ENCODE results near the gene NUDCD3.

NUDCD3 gene

GRCh38 chr7:44496385-44496784 lies 5.9 kb upstream of the NUDCD3 start:
- no peaks in the 10 kb centered on the region for H3K36me3 ChIP-seq (replicated peaks; ENCODE audit: insufficient read depth, low read length)
- H3K4me1 ChIP-seq (ENCODE audit: low read length), result peaks cover 1% of the 10 kb centered on the region; the same call in 1 of the 2 replicates
- H4K20me1 ChIP-seq (ENCODE audit: insufficient read depth, low read length), result no peaks in the 10 kb centered on the region
- TF ChIP-seq CTCF (IDR thresholded peaks at IDR 0.05; ENCODE audit: low read length) (no peak), EZH2 (optimal IDR thresholded peaks at IDR 0.05; ENCODE audit: low read depth, low read length) (no peak), EZH2phosphoT487 (IDR thresholded peaks at IDR 0.05; ENCODE audit: low read length) (no peak)
- H3K27ac ChIP-seq (ENCODE audit: low read length), result no peak overlapping the region
- no peak overlapping the region for H3K4me3 ChIP-seq (ENCODE audit: low read length)
- H3K79me2 ChIP-seq (ENCODE audit: low read length), result no peaks in the 10 kb centered on the region
- no peaks in the 10 kb centered on the region for H3F3A ChIP-seq (ENCODE audit: insufficient read depth, low read length)
- H3K9ac ChIP-seq (ENCODE audit: low read length), result no peak overlapping the region
- no peaks in the 10 kb centered on the region for H3K9me2 ChIP-seq (replicated peaks; ENCODE audit: insufficient read depth, low read length)
- no peak for DNase-seq
- H3K4me2 ChIP-seq (ENCODE audit: low read depth, low read length), result no peak overlapping the region
- no peaks in the 10 kb centered on the region for H3K9me3 ChIP-seq (replicated peaks; ENCODE audit: insufficient read depth, low read length)
- no peak overlapping the region for H2AFZ ChIP-seq (ENCODE audit: low read length)
- H3K27me3 ChIP-seq (replicated peaks; ENCODE audit: insufficient read depth, low read length), result no peaks in the 10 kb centered on the region

GRCh38 chr7:44494960-44495359 lies 4.5 kb upstream of the NUDCD3 start:
- no peak overlapping the region for H3K9ac ChIP-seq (ENCODE audit: low read length)
- no peak overlapping the region for H3K4me3 ChIP-seq (ENCODE audit: low read length)
- TF ChIP-seq CTCF (IDR thresholded peaks at IDR 0.05; ENCODE audit: low read length) (no peak), EZH2 (optimal IDR thresholded peaks at IDR 0.05; ENCODE audit: low read depth, low read length) (no peak)
- no peak overlapping the region for H2AFZ ChIP-seq (ENCODE audit: low read length)
- no peak for DNase-seq
- peaks cover 5% of the 10 kb centered on the region; the same call in 1 of the 2 replicates for H3K4me1 ChIP-seq (ENCODE audit: low read length)
- H3K27me3 ChIP-seq (replicated peaks; ENCODE audit: insufficient read depth, low read length), result no peaks in the 10 kb centered on the region
- no peaks in the 10 kb centered on the region for H3F3A ChIP-seq (ENCODE audit: insufficient read depth, low read length)
- H3K4me2 ChIP-seq (ENCODE audit: low read depth, low read length), result no peak overlapping the region
- H3K9me2 ChIP-seq (replicated peaks; ENCODE audit: insufficient read depth, low read length), result no peaks in the 10 kb centered on the region
- no peaks in the 10 kb centered on the region for H3K9me3 ChIP-seq (replicated peaks; ENCODE audit: insufficient read depth, low read length)
- no peaks in the 10 kb centered on the region for H3K36me3 ChIP-seq (replicated peaks; ENCODE audit: insufficient read depth, low read length)
- H3K27ac ChIP-seq (ENCODE audit: low read length), result no peak overlapping the region
- no peaks in the 10 kb centered on the region for H4K20me1 ChIP-seq (ENCODE audit: insufficient read depth, low read length)
- peaks cover 3% of the 10 kb centered on the region for H3K79me2 ChIP-seq (ENCODE audit: low read length)

GRCh38 chr7:44491229-44491628 lies 771 bp upstream of the NUDCD3 start:
- Histone ChIP-seq H3K4me2 (ENCODE audit: low read depth, low read length) (peak overlapping the region; percentile 63), H3K79me2 (ENCODE audit: low read length) (peaks cover 41% of the 10 kb centered on the region), H3K27me3 (replicated peaks; ENCODE audit: insufficient read depth, low read length) (no peaks in the 10 kb centered on the region), H3K4me1 (ENCODE audit: low read length) (peaks cover 15% of the 10 kb centered on the region), H3K9ac (ENCODE audit: low read length) (peak overlapping the region; percentile 91), H3K36me3 (replicated peaks; ENCODE audit: insufficient read depth, low read length) (no peaks in the 10 kb centered on the region), H3K9me3 (replicated peaks; ENCODE audit: insufficient read depth, low read length) (no peaks in the 10 kb centered on the region), H3K4me3 (ENCODE audit: low read length) (peak overlapping the region; percentile 75), H3K27ac (ENCODE audit: low read length) (peak overlapping the region; percentile 84; the same call in 1 of the 2 replicates), H2AFZ (ENCODE audit: low read length) (peak overlapping the region; percentile 72), H3F3A (ENCODE audit: insufficient read depth, low read length) (no peaks in the 10 kb centered on the region), H3K9me2 (replicated peaks; ENCODE audit: insufficient read depth, low read length) (no peaks in the 10 kb centered on the region), H4K20me1 (ENCODE audit: insufficient read depth, low read length) (no peaks in the 10 kb centered on the region; the same call in 1 of the 2 replicates)
- TF ChIP-seq CTCF (IDR thresholded peaks at IDR 0.05; ENCODE audit: low read length) (no peak), EZH2phosphoT487 (IDR thresholded peaks at IDR 0.05; ENCODE audit: low read length) (no peak), EZH2 (optimal IDR thresholded peaks at IDR 0.05; ENCODE audit: low read depth, low read length) (no peak)
- no peak for DNase-seq

Measured in MM.1S (cell line).